ENCODE data around the gene IL1RAPL2.

IL1RAPL2 gene

GRCh38 chrX:105701310-105702052 lies 1135.5 kb downstream of the IL1RAPL2 start:
- CTCF ChIA-PET: interaction anchor here (0.6 to 0.9 kb wide), 5 partner anchors 8 to 1057 kb away, joined by 3 to 9 read pairs (median 4); no protein-coding TSS in a partner anchor
- H3K27ac ChIP-seq: no peak overlapping the region
- peak; percentile 3 for DNase-seq (ENCODE audit: low spot score)
- 0 out of 2 replicates have a peak, but pooled peaks have one; percentile 10 for TF ChIP-seq CTCF (conservative IDR thresholded peaks at IDR 0.05; ENCODE audit: low read depth)
- POLR2A ChIA-PET (ENCODE audit: low non-redundant PET): no interaction called here

- no peak for DNase-seq (ENCODE audit: low spot score)
- no peak for TF ChIP-seq CTCF (conservative IDR thresholded peaks at IDR 0.05; ENCODE audit: low read depth)
- ChIA-PET CTCF (interaction anchor here (0.6 kb wide), 1 partner anchor 1128 kb away, joined by 3 read pairs; no protein-coding TSS in a partner anchor), POLR2A (ENCODE audit: low non-redundant PET) (no interaction called here)
- no peak overlapping the region for H3K27ac ChIP-seq
Measured at GRCh38 chrX:105703876-105704275, 1137.9 kb downstream of the IL1RAPL2 start.

DNA sequence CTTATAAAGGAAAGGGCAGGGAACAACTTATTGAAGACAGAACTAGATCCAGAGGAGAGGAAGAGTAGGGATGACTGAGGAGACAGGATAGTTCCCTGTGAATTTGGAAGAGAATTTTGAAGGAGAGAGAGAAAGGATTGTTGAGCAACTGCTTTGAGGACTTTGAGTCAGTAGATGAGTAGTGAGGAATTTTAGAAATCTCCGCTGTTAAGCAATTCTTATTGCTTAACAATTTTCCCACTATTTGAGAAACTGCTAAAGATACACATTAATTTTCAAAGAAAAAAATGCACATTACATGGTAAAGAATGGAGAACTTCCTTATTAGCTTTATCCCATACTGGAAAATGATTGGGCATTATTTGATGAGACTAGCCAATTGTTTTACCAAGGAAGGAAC lies 1140.0 kb downstream of the IL1RAPL2 start:
- ChIA-PET CTCF (no interaction called here), POLR2A (ENCODE audit: low non-redundant PET) (no interaction called here)
- TF ChIP-seq CTCF (conservative IDR thresholded peaks at IDR 0.05; ENCODE audit: low read depth): no peak
- no peak overlapping the region for H3K27ac ChIP-seq
- no peak for DNase-seq (ENCODE audit: low spot score)

GRCh38 chrX:105711805-105712204 lies 1145.8 kb downstream of the IL1RAPL2 start:
- ChIA-PET CTCF (no interaction called here), POLR2A (ENCODE audit: low non-redundant PET) (no interaction called here)
- no peak overlapping the region for H3K27ac ChIP-seq
- DNase-seq (ENCODE audit: low spot score): no peak
- no peak for TF ChIP-seq CTCF (conservative IDR thresholded peaks at IDR 0.05; ENCODE audit: low read depth)

DNA sequence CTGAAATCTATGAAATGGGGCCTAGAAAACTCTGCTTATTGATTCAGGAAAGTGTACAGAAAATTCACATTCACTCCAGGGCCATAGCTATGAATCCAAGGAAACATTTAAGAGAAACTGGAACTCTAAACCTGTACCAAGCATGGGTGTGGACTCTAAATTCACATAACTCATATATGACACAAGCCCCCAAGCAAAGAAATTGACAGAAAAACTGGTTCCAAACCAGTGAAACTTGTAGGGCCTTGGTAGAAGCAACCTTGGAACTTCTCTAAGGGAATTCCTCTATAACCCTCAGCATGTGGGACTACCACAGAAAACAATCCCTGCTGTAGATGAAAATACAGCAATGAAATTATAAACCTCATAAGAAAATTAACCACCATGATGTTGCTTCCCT lies 1149.7 kb downstream of the IL1RAPL2 start:
- TF ChIP-seq CTCF (conservative IDR thresholded peaks at IDR 0.05; ENCODE audit: low read depth): no peak
- CTCF ChIA-PET: no interaction called here
- POLR2A ChIA-PET (ENCODE audit: low non-redundant PET): no interaction called here
- H3K27ac ChIP-seq: no peak overlapping the region
- DNase-seq (ENCODE audit: low spot score): no peak

DNA sequence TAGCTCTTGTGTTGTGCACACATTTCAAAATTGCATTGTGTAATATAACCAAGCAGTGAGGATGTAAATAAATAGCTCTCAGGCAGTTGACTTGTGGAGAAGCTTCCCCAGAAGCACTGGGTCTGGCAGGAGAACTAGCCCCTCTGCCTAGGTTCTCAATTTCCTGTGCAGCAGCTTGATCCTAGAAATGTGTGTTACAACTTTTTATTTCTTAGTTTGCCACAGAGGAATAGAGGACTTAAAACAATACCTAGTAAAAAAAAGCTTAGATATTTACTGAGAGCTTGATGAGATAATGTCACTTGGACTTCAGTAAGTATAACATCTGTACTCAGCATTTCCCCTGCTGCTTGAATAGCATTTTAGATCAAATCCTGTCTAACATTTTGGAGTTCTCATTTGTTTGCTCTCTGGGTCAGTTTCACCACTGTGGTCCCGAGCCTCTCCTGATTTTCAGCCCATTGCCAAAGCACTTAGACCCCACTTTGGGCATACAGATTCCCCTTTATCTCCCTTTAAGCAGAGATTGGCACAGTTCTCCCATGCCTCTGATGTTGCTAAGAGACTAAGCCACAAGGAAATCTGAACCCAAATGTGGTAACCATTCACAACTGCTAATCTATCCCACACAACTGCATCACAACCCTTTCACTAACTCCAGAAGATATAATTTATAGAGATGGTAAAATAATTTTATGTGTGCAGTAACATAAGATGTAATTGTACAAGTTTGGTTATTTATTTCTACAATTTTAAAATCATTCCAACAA lies 1158.2 kb downstream of the IL1RAPL2 start:
- no peak for TF ChIP-seq CTCF (conservative IDR thresholded peaks at IDR 0.05; ENCODE audit: low read depth)
- ChIA-PET CTCF (interaction anchor here (0.7 kb wide), 1 partner anchor 23 kb away, joined by 5 read pairs; no protein-coding TSS in a partner anchor), POLR2A (ENCODE audit: low non-redundant PET) (no interaction called here)
- H3K27ac ChIP-seq: no peak overlapping the region
- DNase-seq (ENCODE audit: low spot score): no peak

Data from RWPE1 (cell line).